ENCODE results near the gene CEP57L1.
"Not testable (repeated sequence)": the region's sequence is repeated elsewhere in the genome, so short reads cannot be mapped to it uniquely, and the experiment has no call there.

The CEP57L1 gene

DNA sequence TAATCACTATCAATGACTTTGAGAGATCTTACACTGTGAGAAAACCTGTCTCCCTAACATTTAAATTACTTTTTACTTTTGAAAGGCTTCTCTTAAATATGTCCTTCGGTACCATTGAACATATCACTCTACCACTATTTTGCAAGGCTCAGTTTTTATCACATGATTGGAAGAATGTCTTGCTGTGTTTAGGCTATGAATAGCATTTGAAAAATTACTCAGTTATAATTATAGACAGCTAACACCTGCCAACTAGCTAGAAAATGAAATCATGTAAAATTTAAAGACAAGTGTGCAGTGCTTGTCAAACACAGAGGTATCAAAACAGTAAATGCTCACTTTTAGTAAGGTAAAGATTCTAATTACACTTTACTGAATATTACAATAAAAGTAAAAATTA is 11.7 kb upstream of the CEP57L1 start:
- H3K4me1 Mint-ChIP-seq = peaks cover 4 to 12% of the 10 kb centered on the region in 2 donors

DNA sequence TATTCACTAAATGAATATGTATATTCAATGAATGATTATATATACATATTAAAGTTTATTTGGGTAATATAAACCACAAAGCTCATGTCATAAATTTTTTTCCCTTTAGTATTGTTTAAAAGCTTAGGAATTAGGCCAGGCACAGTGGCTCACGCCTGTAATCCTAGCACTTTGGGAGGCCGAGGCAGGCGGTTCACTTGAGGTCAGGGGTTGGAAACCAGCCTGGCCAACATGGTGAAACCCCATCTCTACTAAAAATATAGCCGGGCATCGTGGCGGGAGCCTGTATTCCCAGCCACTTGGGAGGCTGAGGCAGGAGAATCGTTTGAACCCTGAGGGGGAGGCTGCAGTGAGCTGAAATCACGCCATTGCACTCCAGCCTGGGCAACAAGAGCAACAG is 11.2 kb upstream of the CEP57L1 start:
- not testable (repeated sequence) for H3K4me3 Mint-ChIP-seq; H3K27ac Mint-ChIP-seq; ATAC-seq (replicated peaks); H3K9me3 Mint-ChIP-seq; DNase-seq; H3K36me3 Mint-ChIP-seq; H3K27me3 Mint-ChIP-seq
- peaks cover 4 to 17% of the 10 kb centered on the region in 2 donors for H3K4me1 Mint-ChIP-seq

More for the DNA sequence above, 11.7 kb upstream of the CEP57L1 start:
- Mint-ChIP-seq H3K9me3 (no peaks in the 10 kb centered on the region), H3K36me3 (peaks cover 4 to 5% of the 10 kb centered on the region in 2 donors), H3K27me3 (no peaks in the 10 kb centered on the region), H3K27ac (no peak overlapping the region), H3K4me3 (no peak overlapping the region)
- DNase-seq (no peak), ATAC-seq (replicated peaks) (peak in 1 of 2 donors; percentile 42)

DNA sequence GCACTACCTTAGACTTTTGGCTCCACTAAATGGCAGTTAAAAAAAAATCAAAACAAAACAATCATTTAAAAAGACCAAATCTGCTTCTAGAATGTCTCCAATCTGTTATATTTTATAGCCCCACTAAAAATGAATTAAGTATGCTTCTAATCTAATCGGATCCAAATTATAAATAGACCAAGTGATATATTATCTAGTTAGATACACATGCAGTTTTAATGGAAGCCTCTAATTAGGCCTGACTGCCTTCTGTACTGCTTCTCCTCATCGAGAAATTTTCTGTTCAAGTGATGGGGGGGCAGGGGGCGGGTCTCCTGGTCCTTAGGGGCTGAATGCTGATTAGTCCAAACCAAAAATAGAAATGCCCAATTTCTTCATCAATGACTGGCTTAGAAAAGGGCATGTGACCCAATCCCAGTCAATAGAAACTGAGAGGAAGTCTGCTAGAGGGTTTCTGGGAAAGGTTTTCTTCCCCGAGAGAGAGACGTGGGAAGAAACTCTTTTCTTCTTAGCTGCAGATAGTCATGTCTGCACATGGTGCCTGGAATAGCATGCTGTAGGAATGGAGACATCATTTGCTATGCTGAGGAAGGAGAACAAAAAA is 7.5 kb upstream of the CEP57L1 start:
- ATAC-seq (replicated peaks) (no peak), DNase-seq (no peak)
- H3K4me1 Mint-ChIP-seq = peaks cover 20 to 42% of the 10 kb centered on the region in 2 donors
- H3K27me3 Mint-ChIP-seq = no peaks in the 10 kb centered on the region
- H3K4me3 Mint-ChIP-seq = no peak overlapping the region
- no peak overlapping the region for H3K27ac Mint-ChIP-seq
- H3K36me3 Mint-ChIP-seq = peaks cover 0 to 3% of the 10 kb centered on the region in 2 donors
- no peaks in the 10 kb centered on the region for H3K9me3 Mint-ChIP-seq

DNA sequence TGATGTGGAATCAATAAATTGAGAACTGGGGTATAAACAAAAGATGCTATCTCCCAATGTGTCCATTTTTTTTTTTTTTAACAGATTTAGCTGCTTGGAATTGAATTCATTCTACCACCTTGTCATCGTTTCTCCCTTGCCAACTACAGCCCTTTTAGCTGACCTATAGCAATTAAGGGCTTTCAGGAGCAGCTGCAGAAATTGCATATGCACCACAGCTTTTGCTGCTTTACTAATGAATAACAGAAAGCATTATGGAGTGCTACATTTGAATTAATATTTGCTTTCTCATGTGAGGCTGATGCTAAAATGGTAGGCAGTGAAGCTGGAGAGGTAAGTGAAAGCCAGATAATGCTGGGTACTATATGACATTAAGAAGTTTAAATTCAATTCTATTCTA is 6.3 kb upstream of the CEP57L1 start:
- ATAC-seq (replicated peaks) = no peak
- Mint-ChIP-seq H3K27me3 (no peaks in the 10 kb centered on the region), H3K4me1 (peaks cover 23 to 39% of the 10 kb centered on the region in 2 donors), H3K27ac (no peak overlapping the region), H3K36me3 (peaks cover 0 to 3% of the 10 kb centered on the region in 2 donors), H3K9me3 (no peaks in the 10 kb centered on the region), H3K4me3 (no peak overlapping the region)
- DNase-seq = no peak

DNA sequence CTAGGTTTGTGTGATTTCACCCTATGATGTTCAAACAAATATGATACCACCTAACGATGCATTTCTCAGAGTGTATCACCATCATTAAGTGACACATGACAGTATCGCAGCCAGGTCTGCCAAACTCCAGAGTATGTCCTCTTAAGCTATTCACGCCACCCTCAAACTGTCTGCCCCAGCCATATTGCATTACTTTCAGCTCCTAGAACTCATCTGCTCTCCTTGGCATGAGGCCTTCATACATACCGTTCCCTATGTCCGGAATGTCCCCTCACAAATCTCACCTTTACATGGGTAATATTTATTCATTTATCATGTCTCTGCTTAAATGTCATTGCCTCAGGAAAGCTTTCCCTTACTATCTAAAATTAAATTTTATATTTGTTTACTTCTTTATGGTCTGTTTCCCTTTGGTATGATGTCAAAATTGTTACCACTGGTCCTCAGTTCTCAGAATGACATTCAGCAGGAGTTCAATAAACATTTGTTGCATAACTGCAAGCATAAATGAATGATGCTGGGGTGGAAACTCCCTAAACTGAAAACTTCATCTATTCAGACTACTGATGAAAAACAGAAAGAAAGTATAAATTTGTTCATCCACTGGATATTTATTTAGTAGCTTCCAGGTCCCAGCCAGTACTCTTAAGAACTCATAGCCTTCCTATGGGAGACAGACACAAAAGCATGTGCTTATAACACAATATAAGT is 3.8 kb upstream of the CEP57L1 start:
- no peak for DNase-seq
- Mint-ChIP-seq H3K4me1 (peaks cover 29 to 47% of the 10 kb centered on the region in 2 donors), H3K27me3 (no peaks in the 10 kb centered on the region), H3K4me3 (peak overlapping the region in 1 of 2 donors; percentile 71), H3K9me3 (no peaks in the 10 kb centered on the region), H3K27ac (no peak overlapping the region), H3K36me3 (peaks cover 0 to 3% of the 10 kb centered on the region in 2 donors)
- ATAC-seq (replicated peaks) = no peak

DNA sequence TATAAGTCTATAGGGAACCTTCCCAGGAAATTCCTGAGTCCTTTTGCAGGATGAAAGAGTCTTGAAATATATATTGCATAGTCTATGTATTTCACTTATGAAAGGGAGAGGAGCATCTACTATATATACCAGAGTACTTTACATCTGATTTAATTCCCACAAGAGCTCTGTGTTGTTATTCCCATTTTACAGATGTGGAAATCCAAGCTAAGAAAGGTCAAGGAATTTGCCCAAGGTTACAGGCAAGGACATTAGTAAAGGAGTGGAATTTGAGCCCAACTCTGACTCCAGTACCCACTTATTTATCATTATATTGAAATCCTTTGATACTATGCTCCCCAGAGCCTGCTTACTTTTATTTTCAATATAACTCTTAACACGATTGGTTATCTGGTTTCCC is 3.2 kb upstream of the CEP57L1 start:
- H3K27ac Mint-ChIP-seq = no peak overlapping the region
- peak overlapping the region; percentile 57 to 71 for H3K4me3 Mint-ChIP-seq
- H3K36me3 Mint-ChIP-seq = peaks cover 0 to 3% of the 10 kb centered on the region in 2 donors
- H3K4me1 Mint-ChIP-seq = peaks cover 29 to 45% of the 10 kb centered on the region in 2 donors
- no peak for ATAC-seq (replicated peaks)
- no peaks in the 10 kb centered on the region for H3K9me3 Mint-ChIP-seq
- H3K27me3 Mint-ChIP-seq = no peaks in the 10 kb centered on the region
- DNase-seq = no peak

DNA sequence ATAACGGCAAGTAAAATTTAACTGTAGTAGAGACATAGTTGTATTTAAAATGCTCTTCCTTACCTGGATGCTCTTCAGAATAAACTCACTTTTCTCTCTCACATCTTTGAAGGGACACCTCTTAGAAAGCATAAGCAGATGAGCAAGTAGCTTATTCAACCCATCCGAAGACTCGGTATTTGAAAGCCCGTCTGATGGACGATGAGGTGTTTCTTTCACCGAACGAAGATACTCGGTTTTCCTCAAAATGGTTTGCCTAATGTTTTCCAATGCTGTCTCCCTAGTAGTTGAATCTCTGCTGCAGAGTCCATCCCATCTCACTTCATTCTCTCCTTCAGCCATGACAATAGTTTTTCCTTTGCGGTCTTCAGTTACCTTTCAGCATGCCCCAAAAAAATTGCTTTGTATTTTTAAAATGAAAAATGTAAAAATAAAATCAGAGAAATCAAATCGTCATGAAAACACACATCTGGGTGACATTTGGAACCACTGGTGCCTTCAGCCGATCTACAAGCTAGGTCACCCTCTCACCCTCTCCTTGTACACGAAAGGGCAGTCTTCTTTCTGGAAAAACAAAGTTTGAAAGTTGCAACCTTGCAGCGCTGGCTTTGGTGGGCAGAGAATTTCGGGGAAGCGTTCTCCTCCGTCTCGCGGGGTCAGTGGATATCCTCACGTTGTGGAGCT is 1.4 kb upstream of the CEP57L1 start:
- DNase-seq (no peak), ATAC-seq (replicated peaks) (no peak)
- Mint-ChIP-seq H3K4me1 (peaks cover 27 to 44% of the 10 kb centered on the region in 2 donors), H3K27me3 (no peaks in the 10 kb centered on the region), H3K4me3 (peak overlapping the region; percentile 92 to 94), H3K27ac (peak overlapping the region; percentile 74), H3K36me3 (peaks cover 1 to 3% of the 10 kb centered on the region in 2 donors), H3K9me3 (no peaks in the 10 kb centered on the region)

DNA sequence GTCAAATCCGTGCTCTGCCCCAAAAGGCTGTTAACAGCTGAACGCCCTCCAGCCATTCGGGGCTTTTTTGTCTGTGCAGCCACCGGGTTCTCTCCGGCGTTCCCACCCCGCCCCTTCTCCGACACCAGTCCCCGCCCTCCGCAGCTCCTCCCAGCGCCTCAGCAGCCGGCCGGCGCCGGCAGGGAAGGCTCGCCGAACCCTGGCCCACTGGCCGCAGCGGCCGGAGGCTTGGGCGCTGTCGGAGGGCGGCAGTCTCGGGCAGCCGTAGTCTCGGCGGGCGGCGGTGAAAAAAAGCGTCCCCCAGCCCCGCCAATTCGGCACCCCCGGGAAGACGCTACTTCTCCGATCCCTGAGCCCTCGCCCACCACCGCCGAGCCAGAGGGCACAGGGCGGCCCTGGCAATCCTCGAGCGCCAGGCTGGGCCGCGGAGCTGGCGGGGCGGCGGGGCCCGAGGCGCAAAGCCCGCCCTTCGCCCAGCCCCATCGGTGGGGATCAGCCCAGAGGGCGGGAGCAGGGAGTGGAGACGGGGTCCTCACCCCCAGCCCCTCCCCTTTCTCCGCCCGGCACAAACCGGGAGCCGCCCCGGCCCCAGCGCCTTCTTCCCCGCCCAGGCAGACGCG is 781 bp upstream of the CEP57L1 start, which contains the start of gene SESN1:
TSS of gene SESN1 (minus strand) at position 431 of the 620 bp plus-strand sequence. CDS start 773 bp downstream, outside the sequence.
- Mint-ChIP-seq H3K4me1 (peaks cover 29 to 38% of the 10 kb centered on the region in 2 donors), H3K27me3 (no peaks in the 10 kb centered on the region), H3K27ac (peak within 1 kb of the TSS; percentile 100), H3K9me3 (no peaks in the 10 kb centered on the region), H3K36me3 (peaks cover 2 to 7% of the 10 kb centered on the region in 2 donors), H3K4me3 (peak within 1 kb of the TSS; percentile 92 to 94)
- ATAC-seq (replicated peaks) = peak; percentile 79 to 81
- DNase-seq = peak; percentile 82

DNA sequence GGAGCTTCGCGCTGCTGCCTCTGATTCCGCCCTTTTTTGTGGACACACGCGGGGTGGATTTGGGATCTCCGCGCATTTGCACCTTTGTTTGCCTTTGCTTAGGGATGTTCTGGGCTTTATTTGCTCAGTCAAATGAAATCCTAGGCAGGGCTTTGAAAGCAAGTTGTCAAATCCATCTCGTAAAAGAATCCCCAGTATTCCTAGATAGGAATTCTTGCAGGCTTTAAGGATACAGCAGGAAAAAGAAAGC is 453 bp downstream of the CEP57L1 start:
- H3K9me3 Mint-ChIP-seq = no peaks in the 10 kb centered on the region
- H3K4me1 Mint-ChIP-seq = peaks cover 21 to 33% of the 10 kb centered on the region in 2 donors

DNA sequence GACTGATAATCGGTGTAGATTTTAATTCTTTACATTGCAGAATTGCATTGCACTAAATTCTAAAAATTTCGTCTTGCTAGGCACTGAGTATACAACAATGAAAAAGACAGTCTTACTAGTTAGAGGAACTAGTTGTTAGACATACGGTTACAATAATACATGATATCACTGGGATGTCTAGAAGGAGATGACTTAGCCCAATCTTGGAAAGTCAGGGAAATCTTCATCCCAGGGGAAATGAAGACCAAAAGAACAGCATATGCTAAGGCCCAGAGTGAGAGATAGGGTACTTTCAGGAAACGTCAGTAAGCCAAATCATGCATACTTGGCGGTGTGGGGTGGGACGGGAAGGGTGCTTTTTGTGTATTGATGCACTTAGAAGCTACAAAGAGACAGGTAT is 901 bp downstream of the CEP57L1 start:
- DNase-seq (no peak), ATAC-seq (replicated peaks) (no peak)
- H3K27me3 Mint-ChIP-seq = no peaks in the 10 kb centered on the region
- no peak overlapping the region for H3K27ac Mint-ChIP-seq
- peak overlapping the region; percentile 92 to 94 for H3K4me3 Mint-ChIP-seq
- H3K9me3 Mint-ChIP-seq = no peaks in the 10 kb centered on the region
- H3K36me3 Mint-ChIP-seq = peaks cover 5 to 10% of the 10 kb centered on the region in 2 donors
- peaks cover 19 to 32% of the 10 kb centered on the region in 2 donors for H3K4me1 Mint-ChIP-seq

More for the DNA sequence above, 453 bp downstream of the CEP57L1 start:
- ATAC-seq (replicated peaks) (no peak), DNase-seq (no peak)
- Mint-ChIP-seq H3K36me3 (peaks cover 5 to 10% of the 10 kb centered on the region in 2 donors), H3K4me3 (peak overlapping the region; percentile 92 to 94), H3K27me3 (no peaks in the 10 kb centered on the region), H3K27ac (peak overlapping the region; percentile 100)

DNA sequence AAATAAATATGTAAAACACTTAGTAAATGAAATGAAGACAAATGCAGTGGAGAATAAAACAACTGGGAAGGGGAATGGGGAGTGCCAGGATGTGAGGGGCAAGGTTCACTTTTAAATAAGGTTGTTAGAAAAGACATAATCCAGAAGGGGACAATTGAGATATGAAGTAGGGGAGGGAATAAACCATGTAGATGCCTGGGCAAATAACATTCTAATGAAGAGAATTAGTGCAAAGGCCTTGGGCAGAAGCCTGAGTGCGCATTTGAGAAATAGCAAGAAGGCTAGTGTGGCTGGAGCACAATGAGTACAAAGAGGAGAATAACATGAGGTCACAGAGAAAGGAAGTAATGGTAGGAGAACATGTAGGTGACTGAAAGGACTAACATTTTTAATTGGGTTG is 2.4 kb downstream of the CEP57L1 start:
- no peak for DNase-seq
- Mint-ChIP-seq H3K27me3 (no peaks in the 10 kb centered on the region), H3K27ac (no peak overlapping the region), H3K36me3 (peaks cover 10 to 16% of the 10 kb centered on the region in 2 donors), H3K4me3 (no peak overlapping the region), H3K9me3 (no peaks in the 10 kb centered on the region), H3K4me1 (peaks cover 13 to 17% of the 10 kb centered on the region in 2 donors)
- no peak for ATAC-seq (replicated peaks)

DNA sequence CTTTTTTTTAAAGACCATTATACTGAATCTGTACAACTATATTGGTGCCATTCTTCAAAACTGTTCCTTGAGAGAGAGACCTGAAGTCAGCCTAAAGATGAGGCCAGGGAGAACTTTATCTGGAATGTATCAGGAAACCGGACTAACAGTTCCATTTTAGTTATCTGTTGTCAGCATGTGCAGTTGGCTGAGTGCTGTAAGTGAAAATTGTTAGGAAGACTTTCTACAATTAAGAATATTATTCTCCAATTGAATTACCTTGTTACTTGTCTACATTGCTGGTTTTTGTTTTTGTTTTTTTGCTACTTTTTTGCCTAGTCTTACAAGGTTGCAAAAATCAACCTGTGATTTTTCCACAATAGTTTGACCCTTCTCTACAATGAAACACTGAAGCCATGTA is 7.5 kb downstream of the CEP57L1 start:
- no peak for DNase-seq
- Mint-ChIP-seq H3K36me3 (peaks cover 10 to 16% of the 10 kb centered on the region in 2 donors), H3K27ac (no peak overlapping the region), H3K4me3 (no peak overlapping the region), H3K4me1 (peaks cover 3 to 5% of the 10 kb centered on the region in 2 donors), H3K9me3 (no peaks in the 10 kb centered on the region), H3K27me3 (no peaks in the 10 kb centered on the region)
- ATAC-seq (replicated peaks) = no peak

DNA sequence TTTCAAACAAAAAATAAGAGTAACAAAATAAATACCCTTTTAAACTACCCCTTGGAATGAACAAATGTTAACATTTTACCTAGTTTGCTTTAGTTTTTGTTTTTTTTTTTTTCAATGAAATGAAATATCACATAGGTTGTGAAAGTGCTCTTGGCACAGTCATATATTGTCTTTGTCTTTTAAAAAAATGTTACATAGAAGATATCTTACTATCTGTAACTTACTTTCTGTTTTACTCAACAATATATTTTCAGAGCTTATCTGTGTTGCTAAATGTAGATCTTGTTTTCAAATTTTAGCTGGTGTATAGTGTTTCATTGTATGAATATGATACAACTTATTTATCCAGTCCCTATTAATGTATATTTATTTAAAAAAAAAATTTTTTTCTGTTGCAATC is 8.6 kb downstream of the CEP57L1 start:
- DNase-seq (no peak), ATAC-seq (replicated peaks) (no peak)
- Mint-ChIP-seq H3K27me3 (no peaks in the 10 kb centered on the region), H3K9me3 (no peaks in the 10 kb centered on the region), H3K27ac (no peak overlapping the region), H3K4me3 (no peak overlapping the region), H3K36me3 (peaks cover 8 to 12% of the 10 kb centered on the region in 2 donors), H3K4me1 (peaks cover 0 to 3% of the 10 kb centered on the region in 2 donors)

DNA sequence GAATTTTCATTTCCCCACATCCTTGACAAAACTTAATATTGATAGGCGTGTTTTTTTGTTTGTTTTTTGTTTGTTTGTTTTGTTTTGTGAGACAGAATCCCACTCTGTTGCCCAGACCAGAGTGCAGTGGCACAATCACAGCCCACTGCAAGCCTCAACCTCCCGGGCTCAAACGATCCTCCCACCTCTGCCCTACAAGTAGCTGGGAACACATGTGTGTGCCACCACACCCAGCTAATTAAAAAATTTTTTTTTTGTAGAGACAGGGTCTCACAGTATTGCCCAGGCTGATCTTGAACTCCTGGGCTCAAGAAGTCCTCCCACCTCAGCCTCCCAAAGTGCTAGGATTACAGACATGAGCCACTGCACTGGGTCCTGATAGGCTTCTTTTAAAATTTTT is 9.2 kb downstream of the CEP57L1 start:
- H3K27me3 Mint-ChIP-seq = no peaks in the 10 kb centered on the region
- H3K4me1 Mint-ChIP-seq = peaks cover 0 to 1% of the 10 kb centered on the region in 2 donors

More for the DNA sequence above, 9.2 kb downstream of the CEP57L1 start:
- DNase-seq = no peak
- peaks cover 8 to 9% of the 10 kb centered on the region in 2 donors for H3K36me3 Mint-ChIP-seq
- no peak for ATAC-seq (replicated peaks)
- H3K4me3 Mint-ChIP-seq = no peak overlapping the region
- no peaks in the 10 kb centered on the region for H3K9me3 Mint-ChIP-seq
- no peak overlapping the region for H3K27ac Mint-ChIP-seq

All from stimulated activated naive B cell treated with anti-CD40 and anti-IgM and Interleukin-4, amounts not matched to agents 10 μg/mL and 1 μg/mL and 100 μg/mL, for 72 hours (primary cell).